HCT116 (cell line): ENCODE data around the gene PKMYT1. TPM values are rescaled to one million over a fixed set of nuclear protein-coding genes. Genes with fewer than 3 reads are reported as not detected.
"Not testable (repeated sequence)": the region's sequence is repeated elsewhere in the genome, so short reads cannot be mapped to it uniquely, and the experiment has no call there.

ENCODE experiments used
- ATAC-seq: fragments of 200-7000 bp; cut with Tn5 transposase; 2 replicates; pipeline ENCODE4 v1.9.1; 2020; ENCODE audit warnings: mild to moderate bottlenecking, moderate library complexity
- BruUV-seq: library from RNA; stranded (reverse); fragments of 400-500 nt; replicated peaks from 2 replicates; lab custom pipeline; 2021; lab: Mats Ljungman, UMichigan
- CTCF ChIA-PET: fragments of 300-600 bp; sonication (Branson Sonifier 250); formaldehyde crosslinking; loops from one replicate; lab custom pipeline; 2021; ENCODE audit warnings: antibody characterized with exemption; lab: Charles Lee
- POLR2A ChIA-PET: fragments of 300-600, 350-600 bp; sonication (Branson Sonifier 250); formaldehyde crosslinking; loops from one replicate; lab custom pipeline; 2021; ENCODE audit warnings: antibody characterized with exemption; lab: Charles Lee
- RAD21 ChIA-PET, 2 experiments: fragments of 300-600 bp; sonication (Branson Sonifier 250); formaldehyde crosslinking; loops; one replicate each; lab custom pipeline; 2023; ENCODE audit warnings: low total read pairs in 2 of 2; ENCODE audit not compliant: uncharacterized antibody in 2 of 2, unreplicated experiment in 2 of 2, low non-redundant PET in 1 of 2; lab: Charles Lee
- DNase-seq: peaks from one replicate; pipeline ENCODE4 v3.0.0-alpha.2; 2010; ENCODE audit warnings: low read depth, low spot score
- H2AFZ ChIP-seq: fragments of 200-600 bp; shearing (Covaris generic), sonication (generic); 2 replicates; pipeline ENCODE4 v1.6.1; 2017; ENCODE audit warnings: low read depth, mixed run types, mixed read lengths, antibody characterized with exemption, low read length; ENCODE audit not compliant: poor library complexity, severe bottlenecking
- H3K27ac ChIP-seq: 2 replicates; pipeline ENCODE4 v1.5.1; 2012; ENCODE audit warnings: low read depth, low read length
- H3K27me3 ChIP-seq: fragments of 200-600 bp; sonication (generic); 2 replicates; pipeline ENCODE4 v1.6.1; 2016; ENCODE audit warnings: mixed run types, low read length, mixed read lengths; ENCODE audit not compliant: insufficient read depth
- H3K36me3 ChIP-seq, 2 experiments: fragments of 200-500 bp in 1 of 2; fragments of 200-600 bp in 1 of 2; sonication (Bioruptor generic) in 1 of 2; sonication (generic) in 1 of 2; 2 replicates each; pipeline versions ENCODE4 v1.5.1 to v1.6.1; 2014 to 2016; ENCODE audit warnings: low read length in 2 of 2, inconsistent platforms in 1 of 2, mixed read lengths in 1 of 2, mixed run types in 1 of 2; ENCODE audit not compliant: insufficient read depth in 2 of 2, control insufficient read depth in 1 of 2
- H3K4me1 ChIP-seq, 2 experiments: fragments of 200-600 bp in 1 of 2; sonication (generic) in 1 of 2; 2 replicates each; pipeline versions ENCODE4 v1.5.1 to v1.6.1; 2012 to 2017; ENCODE audit warnings: low read length in 2 of 2, inconsistent platforms in 1 of 2, mild to moderate bottlenecking in 1 of 2, mixed read lengths in 1 of 2, mixed run types in 1 of 2, moderate library complexity in 1 of 2; ENCODE audit not compliant: insufficient read depth in 2 of 2, control insufficient read depth in 1 of 2
- H3K4me2 ChIP-seq: fragments of 200-600 bp; sonication (generic); 2 replicates; pipeline ENCODE4 v1.6.1; 2017; ENCODE audit warnings: mixed run types, low read length, mixed read lengths
- H3K4me3 ChIP-seq, 2 experiments: fragments of 200-600 bp in 1 of 2; sonication (generic) in 1 of 2; replicated peaks in 1 of 2; 2 replicates each; pipeline ENCODE4 v1.5.1; 2011 to 2016; ENCODE audit warnings: low read length in 2 of 2, control low read depth in 1 of 2, low read depth in 1 of 2, mild to moderate bottlenecking in 1 of 2, mixed read lengths in 1 of 2, mixed run types in 1 of 2
- H3K79me2 ChIP-seq: fragments of 200-600 bp; sonication (generic); 2 replicates; pipeline ENCODE4 v1.6.1; 2017; ENCODE audit warnings: mild to moderate bottlenecking, mixed run types, low read length, moderate library complexity, mixed read lengths; ENCODE audit not compliant: insufficient read depth
- H3K9ac ChIP-seq: fragments of 200-600 bp; sonication (generic); 2 replicates; pipeline ENCODE4 v1.6.1; 2016; ENCODE audit warnings: low read length, mixed read lengths
- H3K9me2 ChIP-seq: fragments of 200-600 bp; sonication (generic), shearing (Covaris generic); 2 replicates; pipeline ENCODE4 v1.6.1; 2017; ENCODE audit warnings: mixed run types, mild to moderate bottlenecking, moderate library complexity; ENCODE audit not compliant: insufficient read depth
- H3K9me3 ChIP-seq, 2 experiments: fragments of 200-500 bp in 1 of 2; fragments of 200-600 bp in 1 of 2; sonication (Bioruptor generic) in 1 of 2; sonication (generic) in 1 of 2; 2 replicates each; pipeline ENCODE4 v1.6.1; 2014 to 2017; ENCODE audit warnings: low read length in 2 of 2, mixed read lengths in 2 of 2, inconsistent platforms in 1 of 2, low read depth in 1 of 2, mild to moderate bottlenecking in 1 of 2, mixed run types in 1 of 2, moderate library complexity in 1 of 2; ENCODE audit not compliant: control insufficient read depth in 1 of 2, insufficient read depth in 1 of 2
- H4K20me1 ChIP-seq: fragments of 200-600 bp; sonication (generic), shearing (Covaris generic); 2 replicates; pipeline ENCODE4 v1.6.1; 2017; ENCODE audit warnings: mixed run types, mild to moderate bottlenecking, moderate library complexity; ENCODE audit not compliant: insufficient read depth
- ATF3 ChIP-seq: IDR thresholded peaks from 2 replicates; pipeline ENCODE4 v1.6.1; 2012
- CTCF ChIP-seq, 3 experiments: fragments of 200-600 bp in 1 of 3; sonication (generic) in 1 of 3; IDR thresholded peaks in 2 of 3; conservative IDR thresholded peaks in 1 of 3; 2 replicates each; pipeline ENCODE4 v1.5.1; 2012 to 2017; ENCODE audit warnings: low read depth in 2 of 3, low read length in 2 of 3, antibody characterized with exemption in 1 of 3, borderline replicate concordance in 1 of 3, control low read depth in 1 of 3, mild to moderate bottlenecking in 1 of 3, mixed read lengths in 1 of 3, mixed run types in 1 of 3, moderate library complexity in 1 of 3; ENCODE audit not compliant: insufficient read depth in 1 of 3
- FOSL1 ChIP-seq: IDR thresholded peaks from 2 replicates; pipeline ENCODE4 v1.6.1; 2012; ENCODE audit warnings: low read depth
- MAX ChIP-seq: IDR thresholded peaks from 2 replicates; pipeline ENCODE4 v1.6.1; 2012
- POLR2A ChIP-seq: IDR thresholded peaks from 2 replicates; pipeline ENCODE4 v1.7.0; 2011; ENCODE audit warnings: borderline replicate concordance; ENCODE audit not compliant: insufficient read depth, insufficient read length; ENCODE audit errors: extremely low read depth
- REST ChIP-seq: IDR thresholded peaks from 2 replicates; pipeline ENCODE4 v1.6.1; 2012; ENCODE audit warnings: low read depth
- SP1 ChIP-seq: IDR thresholded peaks from 2 replicates; pipeline ENCODE4 v1.6.1; 2012; ENCODE audit warnings: low read depth
- SRF ChIP-seq: IDR thresholded peaks from 2 replicates; pipeline ENCODE4 v1.6.1; 2012; ENCODE audit warnings: low read depth
- TCF7L2 ChIP-seq: IDR thresholded peaks from 2 replicates; pipeline ENCODE4 v1.7.0; 2011; ENCODE audit warnings: borderline replicate concordance, inconsistent platforms; ENCODE audit not compliant: insufficient read depth, insufficient read length; ENCODE audit errors: extremely low read depth
- YY1 ChIP-seq: IDR thresholded peaks from 2 replicates; pipeline ENCODE4 v1.6.1; 2011; ENCODE audit warnings: low read length, low read depth, moderate library complexity, mild to moderate bottlenecking; ENCODE audit not compliant: insufficient replicate concordance; ENCODE audit errors: extremely low read depth
- ZBTB33 ChIP-seq: IDR thresholded peaks from 2 replicates; pipeline ENCODE4 v1.6.1; 2011; ENCODE audit warnings: mild to moderate bottlenecking, low read length, moderate library complexity; ENCODE audit not compliant: insufficient replicate concordance; ENCODE audit errors: extremely low read depth
- intact Hi-C: fragments of 100-400 bp; cut with micrococcal nuclease; formaldehyde crosslinking; loops from 2 replicates; pipeline ENCODE4 v1.10.0; 2022
- total RNA-seq: library from RNA; stranded (reverse); gene quantifications from one replicate; pipeline ENCODE4 v1.2.1, GENCODE V29; 2021; ENCODE audit not compliant: unreplicated experiment

PKMYT1 gene
- total RNA-seq, 1 experiment from 2014 or later, result 104 TPM

- CTCF ChIA-PET, H3K9me2 ChIP-seq, H3K27ac ChIP-seq, H3K4me1 ChIP-seq, H3K4me3 ChIP-seq, DNase-seq, ATAC-seq, H3K79me2 ChIP-seq, BruUV-seq, H3K27me3 ChIP-seq, H2AFZ ChIP-seq, POLR2A ChIA-PET, H4K20me1 ChIP-seq, H3K9me3 ChIP-seq, intact Hi-C loops, H3K4me2 ChIP-seq, H3K9ac ChIP-seq: not testable (repeated sequence)
- RAD21 ChIA-PET, result interaction anchor here in 1 of 2 experiments (0.7 kb wide), 1 partner anchor 41 kb away, joined by 4 read pairs; no protein-coding TSS in a partner anchor
- H3K36me3 ChIP-seq, result peaks cover 16 to 26% of the 10 kb centered on the region in 2 experiments
Measured at GRCh38 chr16:2943716-2944115, 36.5 kb downstream of the PKMYT1 start.

GRCh38 chr16:2942045-2942444 is 38.2 kb downstream of the PKMYT1 start:
- CTCF ChIA-PET, result no interaction called here
- no peaks in the 10 kb centered on the region for H3K4me1 ChIP-seq
- ATAC-seq (no peak), DNase-seq (no peak)
- H3K27me3 ChIP-seq, result no peaks in the 10 kb centered on the region
- RAD21 ChIA-PET, result no interaction called here
- H3K4me3 ChIP-seq, result no peak overlapping the region
- H3K9me2 ChIP-seq, result no peaks in the 10 kb centered on the region
- no TSS peak for BruUV-seq
- no peaks in the 10 kb centered on the region for H4K20me1 ChIP-seq
- H3K9me3 ChIP-seq, result no peaks in the 10 kb centered on the region
- H2AFZ ChIP-seq, result no peak overlapping the region
- intact Hi-C loops, result no loop called here
- POLR2A ChIA-PET, result interaction anchor here (0.7 kb wide), 1 partner anchor 230 kb away, joined by 6 read pairs; no protein-coding TSS in a partner anchor
- H3K36me3 ChIP-seq, result peaks cover 16 to 26% of the 10 kb centered on the region in 2 experiments
- H3K9ac ChIP-seq, result no peak overlapping the region
- no peak overlapping the region for H3K4me2 ChIP-seq
- H3K27ac ChIP-seq, result no peak overlapping the region
- H3K79me2 ChIP-seq, result no peaks in the 10 kb centered on the region
- TF ChIP-seq SRF (no peak), TCF7L2 (no peak), CTCF (IDR thresholded peaks at IDR 0.05 in 2 of 3, conservative IDR thresholded peaks at IDR 0.05 in 1 of 3; ENCODE audit: borderline replicate concordance in 1 of 3, insufficient read depth in 1 of 3, low read depth in 2 of 3, low read length in 2 of 3) (no peak), REST (no peak), YY1 (no peak), SP1 (no peak), ATF3 (no peak), MAX (no peak), FOSL1 (no peak), ZBTB33 (no peak), POLR2A (no peak)
